DOHH2 (cell line): ENCODE data around the gene ERMN.
A peak's percentile ranks its signal among the peaks of the same experiment; 100 is the strongest.

Source experiments
- H3F3A ChIP-seq: fragments of 200-600 bp; sonication (generic), shearing (Covaris generic); 2 replicates; pipeline ENCODE4 v1.6.0; 2016; ENCODE audit warnings: antibody characterized with exemption, mild to moderate bottlenecking; ENCODE audit not compliant: control insufficient read depth, insufficient read depth
- H3K27ac ChIP-seq: fragments of 200-600 bp; sonication (generic); 2 replicates; pipeline ENCODE4 v1.5.1; 2014; ENCODE audit warnings: low read depth, mild to moderate bottlenecking, low read length, moderate library complexity
- H3K27me3 ChIP-seq: fragments of 200-600 bp; sonication (generic); 2 replicates; pipeline ENCODE4 v1.6.1; 2014; ENCODE audit warnings: mild to moderate bottlenecking, low read length, mixed read lengths; ENCODE audit not compliant: control insufficient read depth
- H3K36me3 ChIP-seq: fragments of 200-600 bp; sonication (generic); 2 replicates; pipeline ENCODE4 v1.6.1; 2014; ENCODE audit warnings: mild to moderate bottlenecking, low read length, moderate library complexity, mixed read lengths; ENCODE audit not compliant: control insufficient read depth
- H3K4me1 ChIP-seq: fragments of 200-600 bp; sonication (generic); 2 replicates; pipeline ENCODE4 v1.6.1; 2014; ENCODE audit warnings: mild to moderate bottlenecking, low read length, mixed read lengths; ENCODE audit not compliant: control insufficient read depth
- H3K4me2 ChIP-seq: fragments of 200-600 bp; sonication (generic); 2 replicates; pipeline ENCODE4 v1.6.0; 2014; ENCODE audit warnings: mild to moderate bottlenecking, low read length, moderate library complexity
- H3K4me3 ChIP-seq: fragments of 200-600 bp; sonication (generic); 2 replicates; pipeline ENCODE4 v1.5.1; 2014; ENCODE audit warnings: mild to moderate bottlenecking, low read length, mixed read lengths
- H3K79me2 ChIP-seq: fragments of 200-600 bp; sonication (generic); 2 replicates; pipeline ENCODE4 v1.6.1; 2014; ENCODE audit warnings: mild to moderate bottlenecking, low read length, mixed read lengths; ENCODE audit not compliant: control insufficient read depth
- H3K9me2 ChIP-seq: fragments of 200-600 bp; sonication (generic); replicated peaks from 2 replicates; pipeline ENCODE4 v1.6.1; 2014; ENCODE audit warnings: mild to moderate bottlenecking, low read length, mixed read lengths; ENCODE audit not compliant: control insufficient read depth
- H3K9me3 ChIP-seq: fragments of 200-600 bp; sonication (generic); 2 replicates; pipeline ENCODE4 v1.6.1; 2014; ENCODE audit warnings: antibody characterized with exemption, low read length, mixed read lengths; ENCODE audit not compliant: control insufficient read depth, insufficient read depth
- H4K20me1 ChIP-seq: fragments of 200-600 bp; sonication (generic); 2 replicates; pipeline ENCODE4 v1.6.0; 2014; ENCODE audit warnings: low read depth, mild to moderate bottlenecking, antibody characterized with exemption, low read length, moderate library complexity; ENCODE audit not compliant: control insufficient read depth, insufficient read depth
- EZH2phosphoT487 ChIP-seq: fragments of 200-600 bp; sonication (generic); IDR thresholded peaks from 2 replicates; pipeline ENCODE4 v1.6.1; 2017; ENCODE audit warnings: borderline replicate concordance, mild to moderate bottlenecking, antibody characterized with exemption, low read length, moderate library complexity, mixed read lengths
- TF ChIP-seq, protein P1 (sequence below): fragments of 200-600 bp; sonication (generic); IDR thresholded peaks from one replicate; pipeline ENCODE4 v1.5.1; 2014; ENCODE audit warnings: antibody characterized with exemption, mild to moderate bottlenecking, low read depth, low read length; ENCODE audit not compliant: poor library complexity, severe bottlenecking

The ERMN gene

DNA sequence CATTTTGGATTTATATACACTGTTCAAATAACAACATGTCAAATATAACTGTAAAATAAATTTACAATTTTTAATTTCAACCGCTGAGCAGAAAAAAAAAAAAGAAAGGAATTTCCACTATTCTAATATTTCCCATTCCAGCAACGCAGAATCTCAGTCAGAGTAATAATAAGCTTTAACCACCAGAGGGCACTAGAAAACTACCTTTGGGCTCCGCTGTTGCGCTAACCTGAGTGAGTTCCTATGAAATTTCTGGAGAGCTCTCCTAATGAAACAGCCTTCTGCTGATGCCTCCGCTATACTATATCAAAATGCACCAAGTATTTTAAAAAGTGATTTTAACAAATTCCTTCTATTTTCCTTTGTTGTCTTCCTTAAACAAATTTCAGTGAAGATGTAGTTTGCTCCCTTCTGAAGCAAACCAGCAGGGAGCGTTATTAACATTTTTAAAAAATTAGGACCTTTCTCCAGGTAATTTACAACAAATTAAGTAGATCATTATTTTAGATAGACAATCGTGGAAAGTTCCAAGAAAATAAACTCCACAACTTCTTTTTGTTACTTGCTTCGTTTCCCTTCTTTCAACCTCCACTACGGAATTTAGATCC is 23.0 kb downstream of the ERMN start:
- H3F3A ChIP-seq, result no peaks in the 10 kb centered on the region
- no peak overlapping the region; the same call in 1 of the 2 replicates for H3K4me2 ChIP-seq
- TF ChIP-seq, protein P1, sequence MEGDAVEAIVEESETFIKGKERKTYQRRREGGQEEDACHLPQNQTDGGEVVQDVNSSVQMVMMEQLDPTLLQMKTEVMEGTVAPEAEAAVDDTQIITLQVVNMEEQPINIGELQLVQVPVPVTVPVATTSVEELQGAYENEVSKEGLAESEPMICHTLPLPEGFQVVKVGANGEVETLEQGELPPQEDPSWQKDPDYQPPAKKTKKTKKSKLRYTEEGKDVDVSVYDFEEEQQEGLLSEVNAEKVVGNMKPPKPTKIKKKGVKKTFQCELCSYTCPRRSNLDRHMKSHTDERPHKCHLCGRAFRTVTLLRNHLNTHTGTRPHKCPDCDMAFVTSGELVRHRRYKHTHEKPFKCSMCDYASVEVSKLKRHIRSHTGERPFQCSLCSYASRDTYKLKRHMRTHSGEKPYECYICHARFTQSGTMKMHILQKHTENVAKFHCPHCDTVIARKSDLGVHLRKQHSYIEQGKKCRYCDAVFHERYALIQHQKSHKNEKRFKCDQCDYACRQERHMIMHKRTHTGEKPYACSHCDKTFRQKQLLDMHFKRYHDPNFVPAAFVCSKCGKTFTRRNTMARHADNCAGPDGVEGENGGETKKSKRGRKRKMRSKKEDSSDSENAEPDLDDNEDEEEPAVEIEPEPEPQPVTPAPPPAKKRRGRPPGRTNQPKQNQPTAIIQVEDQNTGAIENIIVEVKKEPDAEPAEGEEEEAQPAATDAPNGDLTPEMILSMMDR, result peak; percentile 77
- TF ChIP-seq EZH2phosphoT487, result no peak
- H3K27me3 ChIP-seq, result peaks cover 11% of the 10 kb centered on the region
- H3K4me3 ChIP-seq, result no peak overlapping the region
- no peaks in the 10 kb centered on the region for H3K79me2 ChIP-seq
- H3K27ac ChIP-seq, result no peak overlapping the region
- H3K4me1 ChIP-seq, result peaks cover 8% of the 10 kb centered on the region
- H3K36me3 ChIP-seq, result no peaks in the 10 kb centered on the region
- no peaks in the 10 kb centered on the region for H3K9me3 ChIP-seq
- no peaks in the 10 kb centered on the region for H3K9me2 ChIP-seq
- no peaks in the 10 kb centered on the region for H4K20me1 ChIP-seq

DNA sequence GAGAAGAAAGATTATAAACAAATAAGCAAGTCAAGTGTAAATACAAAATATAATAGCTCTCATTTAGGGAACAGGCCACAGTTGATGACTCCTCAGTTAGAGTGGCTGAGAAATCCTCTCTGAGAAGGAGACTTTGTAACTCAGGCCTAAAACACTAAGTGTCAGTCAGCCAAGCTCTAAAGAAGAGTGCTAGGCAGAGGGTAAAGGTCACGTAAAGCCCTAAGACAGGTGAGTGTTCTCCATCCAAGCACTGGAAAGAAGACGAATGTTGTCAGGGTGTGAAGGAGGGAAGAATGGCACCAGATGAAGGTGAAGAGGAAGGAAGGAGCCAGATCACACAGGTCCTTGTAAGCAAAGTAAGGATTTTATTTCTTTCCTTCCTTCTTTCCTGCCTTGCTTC is 24.3 kb downstream of the ERMN start:
- H3K27me3 ChIP-seq, result peaks cover 24% of the 10 kb centered on the region
- H4K20me1 ChIP-seq, result no peaks in the 10 kb centered on the region
- no peaks in the 10 kb centered on the region; the same call in 1 of the 2 replicates for H3K4me1 ChIP-seq
- H3K36me3 ChIP-seq, result no peaks in the 10 kb centered on the region
- no peaks in the 10 kb centered on the region for H3K9me2 ChIP-seq
- H3K9me3 ChIP-seq, result no peaks in the 10 kb centered on the region
- H3F3A ChIP-seq, result no peaks in the 10 kb centered on the region
- H3K4me2 ChIP-seq, result no peak overlapping the region
- TF ChIP-seq, protein P1, result no peak
- no peak for TF ChIP-seq EZH2phosphoT487
- no peak overlapping the region for H3K27ac ChIP-seq
- no peaks in the 10 kb centered on the region for H3K79me2 ChIP-seq
- H3K4me3 ChIP-seq, result no peak overlapping the region

GRCh38 chr2:157296958-157297357 is 28.7 kb downstream of the ERMN start:
- no peak overlapping the region for H3K4me3 ChIP-seq
- no peaks in the 10 kb centered on the region for H3K4me1 ChIP-seq
- H3K36me3 ChIP-seq, result no peaks in the 10 kb centered on the region
- H3F3A ChIP-seq, result no peaks in the 10 kb centered on the region
- no peaks in the 10 kb centered on the region for H3K9me3 ChIP-seq
- peaks cover 29% of the 10 kb centered on the region for H3K27me3 ChIP-seq
- TF ChIP-seq, protein P1, result no peak
- no peak for TF ChIP-seq EZH2phosphoT487
- H4K20me1 ChIP-seq, result no peaks in the 10 kb centered on the region
- no peaks in the 10 kb centered on the region for H3K79me2 ChIP-seq
- no peak overlapping the region for H3K27ac ChIP-seq
- H3K4me2 ChIP-seq, result no peak overlapping the region
- H3K9me2 ChIP-seq, result no peaks in the 10 kb centered on the region
